Lower leg skin (tissue), 3 donors: ENCODE results near the gene MBNL2.

ENCODE experiments used
- POLR2A ChIP-seq, 2 donors: fragments of 450-650 bp; IDR thresholded peaks; one replicate each; pipeline ENCODE4 v1.6.1; 2016 to 2017; ENCODE audit warnings: antibody characterized with exemption in 2 of 2, mild to moderate bottlenecking in 1 of 2, moderate library complexity in 1 of 2
- TF ChIP-seq, protein P1 (sequence below), 3 donors: fragments of 450-650 bp; IDR thresholded peaks; one replicate each; pipeline ENCODE4 v1.5.1; 2016; ENCODE audit warnings: antibody characterized with exemption in 3 of 3, mild to moderate bottlenecking in 3 of 3, moderate library complexity in 2 of 3

GRCh38 chr13:97353927-97354675 lies 132.0 kb downstream of the MBNL2 start:
- TF ChIP-seq POLR2A (IDR thresholded peaks at IDR 0.05) = no peak
- TF ChIP-seq, protein P1, sequence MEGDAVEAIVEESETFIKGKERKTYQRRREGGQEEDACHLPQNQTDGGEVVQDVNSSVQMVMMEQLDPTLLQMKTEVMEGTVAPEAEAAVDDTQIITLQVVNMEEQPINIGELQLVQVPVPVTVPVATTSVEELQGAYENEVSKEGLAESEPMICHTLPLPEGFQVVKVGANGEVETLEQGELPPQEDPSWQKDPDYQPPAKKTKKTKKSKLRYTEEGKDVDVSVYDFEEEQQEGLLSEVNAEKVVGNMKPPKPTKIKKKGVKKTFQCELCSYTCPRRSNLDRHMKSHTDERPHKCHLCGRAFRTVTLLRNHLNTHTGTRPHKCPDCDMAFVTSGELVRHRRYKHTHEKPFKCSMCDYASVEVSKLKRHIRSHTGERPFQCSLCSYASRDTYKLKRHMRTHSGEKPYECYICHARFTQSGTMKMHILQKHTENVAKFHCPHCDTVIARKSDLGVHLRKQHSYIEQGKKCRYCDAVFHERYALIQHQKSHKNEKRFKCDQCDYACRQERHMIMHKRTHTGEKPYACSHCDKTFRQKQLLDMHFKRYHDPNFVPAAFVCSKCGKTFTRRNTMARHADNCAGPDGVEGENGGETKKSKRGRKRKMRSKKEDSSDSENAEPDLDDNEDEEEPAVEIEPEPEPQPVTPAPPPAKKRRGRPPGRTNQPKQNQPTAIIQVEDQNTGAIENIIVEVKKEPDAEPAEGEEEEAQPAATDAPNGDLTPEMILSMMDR (IDR thresholded peaks at IDR 0.05) = no peak
